Fibroblast of skin of right quadriceps (primary cell): ENCODE data around the gene LGR6.
"Not testable (repeated sequence)": the region's sequence is repeated elsewhere in the genome, so short reads cannot be mapped to it uniquely, and the experiment has no call there.

ENCODE experiments used
- DNase-seq: peaks from one replicate; pipeline ENCODE4 v3.0.0-alpha.2; 2013

LGR6 gene

DNA sequence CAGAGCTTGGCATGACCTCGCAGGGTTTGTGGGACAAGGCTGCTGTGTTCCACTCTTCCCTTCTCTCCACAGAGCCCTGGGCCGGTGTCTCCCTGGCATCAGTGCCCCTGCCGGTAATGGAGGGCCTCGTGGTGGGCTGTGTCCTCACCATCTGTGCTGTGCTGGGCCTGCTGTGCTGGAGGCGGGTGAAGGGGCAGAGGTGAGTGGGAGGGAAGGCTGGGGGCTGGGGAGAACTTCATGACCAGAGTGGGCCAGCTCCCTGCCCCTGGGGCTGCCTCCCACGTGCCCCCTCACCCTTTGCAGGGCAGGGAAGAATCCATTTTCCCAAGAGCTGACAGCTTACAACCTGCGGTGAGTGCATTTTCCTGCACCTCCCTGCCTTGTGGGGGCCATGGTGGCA lies 12.0 kb upstream of the LGR6 start:
- DNase-seq, result no peak

DNA sequence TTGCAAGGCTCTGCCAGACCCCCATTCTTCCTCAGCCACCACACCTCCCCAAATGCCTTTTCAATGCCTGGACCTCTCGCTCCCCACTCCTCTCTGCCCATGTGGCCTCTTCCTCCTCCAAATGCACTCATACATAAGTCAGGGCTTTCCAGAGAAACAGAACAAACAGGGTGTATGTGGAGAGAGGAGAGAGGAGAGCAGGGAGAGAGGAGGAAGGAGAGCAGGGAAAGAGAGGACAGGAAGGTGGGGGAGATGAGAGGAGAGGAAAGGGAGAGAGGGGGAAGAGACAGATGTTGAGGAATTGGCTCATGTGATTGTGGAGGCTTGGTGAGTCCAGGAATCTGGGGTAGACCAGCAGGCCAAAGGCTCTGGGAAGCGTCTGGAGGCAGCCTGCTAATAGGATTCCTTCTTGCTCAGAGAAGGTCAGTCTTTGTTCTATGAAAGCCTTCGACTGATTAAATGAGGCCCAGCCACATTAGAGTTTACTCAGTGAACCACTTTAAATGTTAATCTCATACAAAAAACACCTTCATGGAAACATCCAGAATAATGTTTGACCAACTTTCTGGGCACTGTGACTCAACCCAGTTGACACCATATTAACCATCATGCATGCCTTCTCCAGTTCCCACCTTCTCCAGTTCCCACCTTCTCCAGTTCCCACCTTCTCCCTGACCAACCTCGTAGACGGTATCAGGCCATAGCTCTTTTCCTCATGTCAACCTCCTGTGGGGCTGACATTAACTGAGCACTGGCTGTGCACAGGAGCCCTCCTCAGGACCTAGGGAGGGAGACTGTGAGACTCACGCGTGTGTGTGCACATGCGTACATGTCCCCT lies 11.3 kb upstream of the LGR6 start:
- no peak for DNase-seq

DNA sequence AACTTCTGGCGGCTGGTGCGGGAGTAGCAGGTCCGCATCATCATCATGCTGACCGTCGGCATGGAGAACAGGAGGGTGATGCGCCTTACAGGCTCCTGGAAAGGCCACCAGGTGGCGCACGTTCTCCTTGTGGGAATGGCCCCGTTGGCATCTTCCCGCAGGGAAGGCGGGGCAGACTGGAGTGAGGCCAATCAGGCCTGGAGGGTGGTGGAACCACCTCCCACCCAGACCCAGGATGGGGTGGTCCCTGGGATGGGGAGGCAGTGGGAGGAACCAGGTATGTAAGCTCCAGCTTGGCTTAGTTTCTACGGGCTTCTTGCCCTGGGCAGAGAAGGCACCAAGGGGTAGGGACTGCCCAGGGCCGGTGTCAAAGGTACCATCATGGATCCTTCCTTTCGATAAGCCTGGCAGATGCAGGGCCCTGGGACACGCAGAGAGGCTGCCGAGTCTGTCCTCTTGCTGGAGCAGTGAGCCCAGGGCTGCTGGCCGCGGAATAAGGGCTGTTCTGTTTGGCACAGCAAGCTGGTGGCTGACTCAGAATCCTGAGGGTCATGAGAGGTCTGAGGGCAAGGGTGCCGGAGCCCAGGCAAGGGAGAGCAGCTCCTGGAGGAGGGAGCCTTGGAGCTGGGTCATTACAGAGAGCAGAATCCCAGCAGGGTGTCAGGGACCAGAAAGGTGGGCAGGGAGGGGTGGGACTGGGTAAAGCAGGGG lies 8.7 kb upstream of the LGR6 start:
- DNase-seq, result peak; percentile 82

DNA sequence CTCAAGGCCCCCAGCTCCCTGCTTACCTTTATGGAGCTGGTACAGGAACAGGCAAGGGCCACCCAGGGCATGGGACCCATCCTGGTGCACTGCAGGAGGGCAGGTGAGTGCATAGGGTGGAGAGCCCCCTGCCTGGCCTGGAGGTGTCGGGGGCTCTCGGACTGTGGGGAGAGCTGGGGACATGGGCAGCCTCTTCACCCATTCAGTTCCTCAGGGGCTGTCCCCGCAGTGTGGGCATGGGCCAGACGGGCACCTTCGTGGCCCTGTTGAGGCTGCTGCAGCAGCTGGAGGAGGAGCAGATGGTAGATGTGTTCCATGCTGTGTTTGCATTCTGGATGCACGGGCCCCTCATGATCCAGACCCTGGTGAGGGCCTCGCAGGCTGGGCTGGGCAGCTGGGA lies 7.3 kb upstream of the LGR6 start:
- no peak for DNase-seq

DNA sequence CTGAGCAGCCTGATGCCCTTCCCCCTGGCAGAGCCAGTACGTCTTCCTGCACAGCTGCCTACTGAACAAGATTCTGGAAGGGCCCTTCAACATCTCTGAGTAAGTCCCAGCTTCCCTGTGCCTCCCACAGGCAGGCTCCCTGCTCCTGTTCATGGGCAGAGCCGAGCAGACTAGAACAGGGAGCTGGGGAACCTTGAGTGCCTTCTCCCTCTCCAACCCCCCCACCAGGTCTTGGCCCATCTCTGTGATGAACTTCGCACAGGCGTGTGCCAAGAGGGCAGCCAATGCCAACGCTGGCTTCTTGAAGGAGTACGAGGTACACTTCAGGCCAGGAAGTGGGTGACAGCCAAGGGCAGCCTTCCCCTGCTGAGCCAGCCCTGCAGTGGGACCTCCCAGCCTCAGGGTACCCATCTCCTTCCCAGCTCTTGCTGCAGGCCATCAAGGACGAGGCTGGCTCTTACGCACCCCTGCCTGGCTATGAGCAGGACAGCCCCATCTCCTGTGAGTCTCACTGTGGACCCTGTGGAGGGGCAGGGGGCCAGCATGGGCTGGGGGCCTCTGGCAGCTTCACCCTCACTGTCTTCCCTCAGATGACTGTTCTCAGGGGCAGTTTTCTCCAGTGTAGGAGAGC lies 6.4 kb upstream of the LGR6 start:
- no peak for DNase-seq

DNA sequence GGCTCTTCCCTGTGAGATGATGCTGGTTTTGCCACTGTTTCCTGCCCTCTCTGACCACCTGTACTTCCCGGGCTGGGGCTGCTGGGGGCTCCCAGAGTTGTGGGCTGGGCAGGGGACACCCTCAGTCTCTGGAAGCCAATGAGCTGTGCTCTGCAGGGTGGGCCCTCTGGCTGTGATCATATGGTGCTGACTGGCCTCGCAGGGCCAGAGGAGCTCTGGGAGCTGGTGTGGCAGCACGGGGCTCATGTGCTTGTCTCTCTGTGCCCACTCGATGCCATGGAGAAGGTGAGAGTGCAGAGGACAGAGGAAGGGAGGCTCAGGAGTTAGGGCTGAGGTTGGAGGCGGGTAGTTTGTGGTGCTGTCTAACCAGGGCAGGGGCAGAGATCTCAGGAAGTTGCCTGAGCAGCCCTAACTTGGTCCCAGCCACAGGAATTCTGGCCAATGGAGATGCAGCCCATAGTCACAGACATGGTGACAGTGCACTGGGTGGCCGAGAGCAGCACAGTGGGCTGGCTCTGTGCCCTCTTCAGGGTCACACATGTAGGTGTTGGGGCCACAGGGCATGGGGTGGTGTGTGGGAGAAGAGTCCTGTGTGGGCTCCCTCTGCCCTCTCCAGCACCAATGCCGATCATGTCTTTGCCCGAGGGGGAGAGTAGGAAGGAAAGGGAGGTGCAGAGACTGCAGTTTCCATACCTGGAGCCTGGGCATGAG lies 5.7 kb upstream of the LGR6 start:
- DNase-seq, result no peak

DNA sequence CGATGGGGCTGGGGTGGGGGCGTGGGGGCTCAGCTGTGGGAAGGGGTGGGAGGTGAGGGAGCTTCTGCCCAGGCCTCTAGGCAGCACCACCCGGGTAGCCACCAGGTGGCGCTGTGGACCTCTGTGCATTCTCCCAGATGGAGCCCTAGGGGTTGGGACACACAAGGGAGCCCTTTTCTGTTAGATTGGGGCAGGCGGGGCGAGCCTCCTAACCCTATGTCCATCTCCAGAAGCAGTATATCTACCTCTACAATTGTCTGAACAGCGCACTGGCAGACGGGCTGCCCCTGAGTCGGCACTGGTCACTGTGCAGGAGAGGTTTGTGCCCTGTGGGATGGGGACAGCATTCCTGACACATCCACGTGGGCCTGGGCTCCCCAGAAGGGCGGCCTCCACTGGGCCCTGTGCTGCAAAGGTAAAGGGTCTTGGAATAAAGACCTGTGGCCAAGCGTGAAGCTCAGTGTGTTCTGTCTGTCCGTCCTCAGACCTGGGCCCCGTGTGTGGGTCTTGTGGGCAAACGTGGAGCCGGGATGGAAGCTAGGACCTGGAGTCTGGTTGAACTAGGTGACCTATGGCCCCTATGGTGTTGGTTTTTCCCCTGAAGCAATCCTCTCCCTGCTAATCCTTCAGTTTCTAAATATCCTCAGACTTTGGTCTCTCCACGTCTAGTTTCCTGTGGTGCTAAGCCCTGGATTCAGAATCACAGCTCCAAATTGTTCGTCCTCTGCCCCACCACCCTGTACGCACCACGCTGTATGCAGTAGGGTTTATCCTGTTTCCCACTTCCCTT lies 4.4 kb upstream of the LGR6 start:
- DNase-seq, result peak; percentile 46

DNA sequence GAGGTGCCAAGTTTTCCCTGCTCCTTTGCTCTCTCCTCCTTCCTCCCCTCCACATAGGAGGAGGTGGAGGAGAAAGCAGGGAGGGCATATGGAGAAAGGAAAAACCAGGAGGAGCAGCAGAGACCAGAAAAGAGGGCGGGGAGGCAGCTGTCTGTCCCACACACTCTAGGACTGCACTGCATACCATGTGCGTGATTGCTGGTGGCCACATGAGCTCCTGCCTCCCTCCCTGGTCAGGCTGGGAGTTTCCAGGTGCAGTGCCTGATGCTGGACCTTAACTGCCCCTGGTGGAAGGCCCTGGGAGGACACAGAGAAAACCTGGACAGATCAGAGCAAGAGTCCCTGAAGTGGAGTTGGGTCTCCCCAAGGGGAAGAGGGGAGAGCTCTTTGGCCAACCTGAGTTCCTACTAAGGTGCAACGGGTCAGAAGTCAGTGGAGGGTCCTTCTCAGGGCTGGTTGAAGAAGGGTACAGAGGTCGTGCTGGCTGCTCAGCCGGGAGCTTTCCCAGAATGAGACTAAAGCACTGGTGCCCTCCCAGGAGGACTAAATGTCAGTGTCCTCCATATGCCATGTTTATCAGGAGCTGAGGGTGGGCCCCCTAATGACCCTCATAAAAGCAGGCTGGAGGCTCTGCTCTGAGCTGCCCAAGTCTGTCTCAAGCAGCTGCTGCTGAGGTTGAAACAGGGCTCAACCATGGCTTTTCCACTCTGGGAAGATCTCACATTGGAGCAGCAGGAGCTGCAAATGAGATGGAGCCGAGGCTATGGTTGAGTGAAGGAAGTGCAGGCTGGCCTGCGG lies 3.5 kb upstream of the LGR6 start:
- DNase-seq, result no peak

DNA sequence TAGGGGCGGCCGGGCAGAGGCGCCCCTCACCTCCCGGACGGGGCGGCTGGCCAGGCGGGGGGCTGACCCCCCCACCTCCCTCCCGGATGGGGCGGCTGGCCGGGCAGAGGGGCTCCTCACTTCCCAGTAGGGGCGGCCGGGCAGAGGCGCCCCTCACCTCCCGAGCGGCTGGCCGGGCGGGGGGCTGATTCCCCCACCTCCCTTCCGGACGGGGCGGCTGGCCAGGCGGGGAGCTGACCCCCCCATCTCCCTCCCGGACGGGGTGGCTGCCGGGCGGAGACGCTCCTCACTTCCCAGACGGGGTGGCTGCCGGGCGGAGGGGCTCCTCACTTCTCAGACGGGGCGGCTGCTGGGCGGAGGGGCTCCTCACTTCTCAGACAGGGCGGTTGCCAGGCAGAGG lies 2.2 kb upstream of the LGR6 start:
- not testable (repeated sequence) for DNase-seq

DNA sequence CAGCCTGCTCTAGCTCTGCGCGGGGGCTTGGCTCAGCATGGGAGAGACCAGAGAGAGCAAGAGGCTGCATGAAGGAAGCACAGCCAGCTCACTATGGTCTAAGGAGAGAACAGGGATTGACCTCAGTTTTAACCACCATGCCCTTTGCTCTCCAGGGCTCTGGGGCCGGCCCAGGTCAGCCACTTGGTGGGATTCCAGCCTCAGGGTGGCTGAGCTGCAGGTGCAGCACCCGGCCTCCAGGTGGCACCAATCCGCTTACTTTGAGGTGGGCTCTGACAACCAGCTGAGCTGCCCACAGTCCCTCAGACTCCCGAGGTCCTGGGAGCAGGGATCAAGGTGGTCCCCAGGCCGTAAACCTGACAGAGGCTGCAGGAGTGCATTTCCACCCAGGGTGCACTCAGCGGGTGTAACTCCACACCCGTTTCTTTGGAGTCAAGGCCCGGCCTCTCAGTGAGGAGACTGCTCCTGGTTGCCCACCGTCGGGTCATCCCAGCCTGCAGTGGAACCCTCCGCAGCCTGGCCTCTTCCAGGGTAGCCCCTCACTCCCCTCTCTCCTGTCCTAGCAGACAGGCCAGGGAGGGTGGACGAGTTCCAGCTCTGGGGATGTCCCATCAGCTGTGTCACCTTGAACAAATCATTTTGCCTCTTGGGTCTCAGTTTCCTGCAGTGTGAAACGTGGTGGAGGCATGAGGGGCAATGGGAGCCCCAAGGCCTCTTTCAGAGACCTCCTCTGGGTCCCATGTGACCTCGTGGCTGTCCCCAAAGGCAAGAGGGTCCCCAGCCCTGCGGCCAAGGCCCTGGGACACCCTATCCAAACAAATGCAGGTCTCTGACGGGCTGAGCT lies 607 bp upstream of the LGR6 start:
- peak; percentile 38 for DNase-seq

DNA sequence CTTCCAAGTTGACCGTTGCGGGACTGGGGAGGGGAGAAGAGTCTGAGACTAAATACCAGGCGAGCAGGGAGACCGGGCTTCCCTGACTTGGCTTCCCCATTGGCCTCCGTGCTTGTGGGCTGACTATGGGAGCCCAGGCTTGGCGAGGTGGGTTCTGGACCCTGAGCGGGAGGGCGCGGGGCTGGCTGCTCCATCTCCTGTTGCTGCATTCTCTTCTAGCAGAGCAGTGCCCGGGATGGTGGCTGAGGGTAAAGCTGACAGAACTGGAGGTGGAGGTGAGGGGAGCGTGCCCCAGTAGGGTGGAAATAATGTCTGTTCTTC lies 689 bp downstream of the LGR6 start:
- no peak for DNase-seq

DNA sequence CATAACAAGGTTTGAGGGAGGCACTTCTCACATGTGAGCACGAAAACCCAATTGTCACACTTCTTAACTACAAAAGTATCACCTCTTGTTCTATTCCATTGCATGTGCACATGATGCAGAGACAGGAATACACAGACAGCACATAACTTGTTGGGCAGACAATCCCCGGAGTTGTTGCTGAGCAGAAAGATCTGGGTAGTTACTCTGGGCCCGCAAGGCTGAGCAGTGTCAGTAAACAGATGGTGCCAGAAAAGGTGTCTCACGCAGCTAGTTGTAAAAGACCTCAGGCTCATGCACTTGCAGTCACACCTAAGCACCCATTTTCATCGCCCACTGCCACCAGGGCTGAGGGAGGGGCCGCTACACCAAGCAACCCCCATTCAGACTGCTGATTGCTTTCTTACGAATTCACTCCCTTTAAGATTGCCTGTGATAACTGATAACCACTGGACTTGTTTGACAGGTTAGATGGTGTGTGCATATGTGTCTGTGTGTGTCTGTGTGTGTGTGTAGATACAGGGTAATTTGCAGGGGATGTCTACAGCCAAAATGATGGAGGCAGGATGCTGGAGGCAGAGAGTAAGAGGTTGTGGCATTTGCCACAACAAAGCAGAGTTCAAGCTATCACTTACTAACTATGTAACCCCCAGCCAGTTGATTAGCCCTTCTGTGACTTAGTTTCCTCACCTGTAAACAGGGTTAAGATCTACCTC lies 4.2 kb downstream of the LGR6 start:
- DNase-seq, result no peak

DNA sequence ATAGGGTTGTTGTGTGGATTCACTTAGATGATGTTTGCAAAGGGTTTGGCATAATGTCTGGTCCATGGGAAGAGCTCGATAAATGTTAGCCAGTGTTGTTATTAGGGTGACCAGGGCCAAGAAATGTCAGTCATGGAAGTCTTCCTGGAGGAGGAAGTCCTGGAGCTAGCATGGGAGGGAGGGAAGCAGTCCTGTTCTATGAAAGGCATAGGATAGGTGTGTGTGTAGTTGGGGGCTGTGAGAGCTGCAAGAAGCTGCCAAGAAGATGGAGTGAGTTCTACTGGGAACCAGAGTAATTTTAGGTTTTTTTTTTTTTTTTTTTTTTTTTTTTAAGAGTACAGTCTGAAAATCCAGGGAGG lies 4.7 kb downstream of the LGR6 start:
- DNase-seq, result no peak

DNA sequence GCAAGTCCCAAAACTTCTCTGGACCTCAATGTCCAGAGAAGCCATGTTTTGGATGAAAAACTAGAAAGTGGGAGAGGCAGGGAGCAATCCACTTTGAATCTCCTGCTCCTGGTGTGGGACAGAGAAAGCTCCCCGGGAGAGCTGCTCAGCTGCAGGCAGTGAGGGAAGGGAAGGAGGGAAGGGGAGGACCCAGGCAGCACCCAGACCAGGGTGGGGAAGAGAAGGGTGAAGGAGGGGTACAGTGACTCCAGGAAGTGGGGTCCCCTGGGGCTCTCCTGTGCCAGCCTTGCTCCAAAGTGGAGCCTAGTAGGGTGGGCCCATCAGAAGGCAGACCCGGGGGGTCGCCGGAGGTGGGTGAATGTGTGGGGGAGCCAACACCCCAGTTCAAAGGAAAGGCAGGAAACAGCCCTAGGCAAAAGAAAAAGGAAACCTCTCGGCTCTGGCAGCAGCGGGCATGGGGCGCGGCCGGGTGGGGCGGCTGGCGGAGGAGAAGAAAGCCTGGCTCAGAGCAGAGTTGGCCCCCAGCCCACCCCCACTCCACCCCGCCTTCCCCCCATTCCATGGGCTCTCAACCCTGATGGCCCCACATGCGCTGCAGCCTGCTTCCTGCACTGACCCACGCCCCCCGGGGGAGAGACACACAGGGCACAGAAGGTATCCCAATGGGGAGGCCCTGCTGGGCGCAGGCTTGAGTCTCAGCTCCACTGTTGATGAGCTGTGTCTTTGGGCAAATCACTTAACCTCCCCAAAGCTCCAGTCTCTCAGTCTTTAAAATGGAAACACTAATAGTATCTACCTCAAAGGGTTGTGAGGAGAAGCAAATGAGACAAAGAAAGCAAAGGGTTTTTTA lies 5.7 kb downstream of the LGR6 start:
- DNase-seq, result no peak

DNA sequence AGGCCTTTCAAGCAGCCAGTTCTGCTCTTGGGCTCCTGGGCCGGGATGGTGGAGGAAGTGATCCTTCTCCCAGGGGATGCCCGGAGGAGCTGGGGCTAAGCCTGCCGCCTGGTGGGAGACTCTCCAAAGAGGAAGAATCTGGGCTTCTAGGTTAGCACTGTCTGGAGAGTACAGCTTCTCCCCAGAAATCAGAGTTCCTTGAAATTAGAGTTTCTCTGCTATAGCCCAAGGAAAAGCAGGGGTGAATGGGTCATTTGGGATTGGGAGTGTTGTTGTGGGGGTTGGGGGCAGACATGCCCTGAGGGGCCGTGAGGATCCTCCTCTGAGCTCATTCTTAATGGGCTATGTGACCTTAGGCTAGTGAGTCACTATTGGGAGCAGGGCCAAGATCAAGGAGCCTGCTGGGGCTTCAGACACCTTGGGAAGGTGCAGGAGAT lies 6.5 kb downstream of the LGR6 start:
- no peak for DNase-seq

DNA sequence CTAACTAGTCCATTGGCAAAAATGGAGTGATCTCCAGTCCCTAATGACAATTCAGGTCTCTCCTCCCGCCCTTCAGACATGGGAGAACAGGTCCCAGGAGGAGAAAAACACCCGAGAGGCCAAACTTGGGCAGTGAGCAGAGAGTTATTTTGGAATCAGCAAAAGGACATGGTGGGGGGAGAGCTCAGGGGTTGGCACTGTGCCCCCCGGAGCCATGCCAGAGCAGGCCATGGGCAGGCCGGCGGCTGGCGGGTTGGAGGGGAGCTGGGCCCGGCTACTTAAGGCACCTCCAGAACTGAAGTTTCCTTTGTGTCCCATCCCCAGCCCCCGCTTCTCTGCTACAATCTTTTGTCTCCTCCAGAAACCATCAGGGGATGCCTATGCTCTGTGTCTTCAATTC lies 7.1 kb downstream of the LGR6 start:
- DNase-seq, result no peak

DNA sequence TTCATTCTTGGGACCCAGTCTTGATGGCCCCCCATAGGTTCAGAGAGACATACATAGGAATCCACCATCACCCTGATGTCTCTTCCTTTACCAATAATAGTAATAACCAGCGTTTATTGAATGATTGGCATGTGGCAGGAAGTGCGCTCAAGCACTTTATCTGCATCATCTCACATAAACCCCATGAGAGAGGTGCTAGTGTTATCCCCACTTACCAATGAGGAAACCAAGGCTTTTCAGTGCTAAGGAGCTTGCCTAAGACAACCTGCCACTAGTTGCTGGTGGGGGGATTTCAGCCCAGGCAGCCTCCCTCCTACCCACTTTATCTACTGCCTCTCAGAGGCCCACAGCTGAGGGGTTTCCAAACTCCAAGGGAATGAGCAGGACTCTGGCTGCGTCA lies 7.7 kb downstream of the LGR6 start:
- DNase-seq, result no peak

DNA sequence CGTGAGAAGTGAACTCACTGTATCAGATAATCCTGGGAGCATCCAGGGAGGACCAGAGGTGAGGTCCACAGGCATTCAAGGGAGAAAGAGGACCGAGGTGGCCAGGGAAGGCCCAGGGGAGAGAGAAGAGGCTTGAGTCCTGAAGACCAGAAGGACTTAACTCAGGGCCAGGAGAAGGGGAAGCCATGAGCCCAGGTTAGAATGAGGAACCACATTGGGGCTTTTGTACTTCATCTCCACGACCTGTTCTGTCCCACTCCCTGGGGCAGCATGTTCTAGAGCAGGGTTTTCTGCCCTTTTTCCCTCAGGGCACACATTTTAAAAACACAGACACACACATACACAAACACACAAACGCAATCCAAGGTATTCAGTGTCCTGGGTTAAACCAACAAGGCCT lies 8.4 kb downstream of the LGR6 start:
- no peak for DNase-seq

DNA sequence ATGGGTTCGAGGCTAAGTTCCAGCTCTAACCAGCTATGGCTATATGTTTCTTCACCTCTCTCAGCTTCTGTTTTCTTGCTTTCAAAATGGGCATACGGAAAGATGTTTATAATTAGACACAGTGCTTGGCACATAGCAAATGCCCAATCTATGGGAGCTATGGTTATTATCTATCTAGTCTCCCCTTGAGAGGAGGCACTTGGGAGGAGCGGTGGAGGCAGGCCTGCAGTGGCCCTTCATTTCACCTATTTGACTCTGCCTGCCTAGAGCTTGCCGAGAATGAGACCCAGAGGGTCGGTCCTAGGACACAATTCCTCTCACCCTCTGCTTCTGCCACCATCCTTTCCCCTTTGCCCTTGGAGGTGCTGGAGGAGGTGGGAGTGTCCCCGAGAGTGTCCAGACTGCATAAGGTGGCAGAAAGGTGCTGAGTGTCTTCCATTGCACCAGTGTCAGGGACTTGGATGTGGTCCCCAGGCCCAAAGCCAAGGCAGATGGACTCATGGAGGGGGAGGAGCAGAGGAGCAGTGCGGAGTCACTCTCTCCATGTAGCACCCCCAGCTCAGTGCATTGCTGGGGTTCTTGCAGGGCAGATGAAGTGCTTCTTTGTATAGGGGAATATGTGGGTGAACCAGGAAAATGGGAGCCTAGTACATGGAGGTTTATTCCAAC lies 9.0 kb downstream of the LGR6 start:
- DNase-seq, result no peak
